Heart left ventricle (tissue), 16 donors: ENCODE results near the gene STXBP2. TPM values are rescaled to one million over a fixed set of nuclear protein-coding genes. Genes with fewer than 3 reads are reported as not detected.

Experiments
- ATAC-seq, 4 donors: fragments of 200-7000 bp; cut with Tn5 transposase; one replicate each; pipeline ENCODE4 v1.9.1; 2020 to 2022; ENCODE audit warnings: moderate library complexity in 4 of 4, mild to moderate bottlenecking in 3 of 4, moderate number of reproducible peaks in 1 of 4
- DNase-seq, 5 donors: peaks; one replicate each; pipeline ENCODE4 v3.0.0-alpha.2; 2020
- H3K27ac ChIP-seq, 12 donors: fragments of 200-600 bp; sonication (generic) in 4 of 12; one replicate each; pipeline versions ENCODE4 v1.5.0 to v1.8.0; 2016 to 2022; ENCODE audit warnings: mild to moderate bottlenecking in 2 of 12
- H3K27me3 ChIP-seq, 9 donors: fragments of 200-600 bp; sonication (generic) in 2 of 9; one replicate each; pipeline versions ENCODE4 v1.5.1 to v1.8.0; 2016 to 2022; ENCODE audit warnings: mild to moderate bottlenecking in 3 of 9
- H3K36me3 ChIP-seq, 9 donors: fragments of 200-600 bp; sonication (generic) in 2 of 9; one replicate each; pipeline versions ENCODE4 v1.5.0 to v1.8.0; 2018 to 2022; ENCODE audit warnings: mild to moderate bottlenecking in 2 of 9
- H3K4me1 ChIP-seq, 12 donors: fragments of 200-600 bp; sonication (generic) in 4 of 12; one replicate each; pipeline versions ENCODE4 v1.5.0 to v1.8.0; 2016 to 2022; ENCODE audit warnings: mild to moderate bottlenecking in 3 of 12
- H3K4me3 ChIP-seq, 12 donors: fragments of 200-600 bp; sonication (generic) in 4 of 12; one replicate each; pipeline versions ENCODE4 v1.5.0 to v1.8.0; 2017 to 2022; ENCODE audit warnings: mild to moderate bottlenecking in 9 of 12, moderate library complexity in 4 of 12
- H3K9me3 ChIP-seq, 12 donors: fragments of 200-600 bp; sonication (generic) in 4 of 12; one replicate each; pipeline versions ENCODE4 v1.5.0 to v1.8.0; 2016 to 2022; ENCODE audit warnings: mild to moderate bottlenecking in 1 of 12
- POLR2A ChIP-seq, 2 donors: fragments of 450-650 bp; IDR thresholded peaks; one replicate each; pipeline ENCODE4 v1.6.1; 2017; ENCODE audit warnings: antibody characterized with exemption in 2 of 2, mild to moderate bottlenecking in 2 of 2, moderate library complexity in 2 of 2
- WGBS, 4 donors: extraction: QIAGEN DNeasy Blood & Tissue Kit in 2 of 4; methylation state at CpG; one replicate each; pipeline versions ENCODE4 v1.1.5 to v1.1.7; 2013 to 2018; 5-methylcytosine and 5-hydroxymethylcytosine counted together
- intact Hi-C, 10 donors: fragments of 100-400 bp; cut with DNase I; formaldehyde crosslinking; loops; one replicate each; pipeline versions ENCODE4 v1.11.1 to v1.14.2; 2022
- long read RNA-seq, 3 donors: library from polyadenylated mRNA; unstranded; transcript quantifications; one replicate each; pipeline ENCODE4 v2.0.0, GENCODE V29; 2020 to 2021
- polyA plus RNA-seq, 2 donors: library from polyadenylated mRNA; stranded (reverse); fragments of 200-250 nt; gene quantifications; one replicate each; pipeline ENCODE4 v1.2.3, GENCODE V29; 2013
- total RNA-seq, 9 donors: library from RNA; depleted of rRNA in 2 of 9; stranded (reverse); fragments of >200 nt in 2 of 9; fragmentation: NEBNext Ultra II Directional in 3 of 9; extraction: Animal tissue kit (Norgen Biotek cat#: 25700) in 3 of 9; gene quantifications; one replicate each; pipeline versions ENCODE4 v1.1.0 to v1.2.4, GENCODE V29; 2016 to 2023
- TF ChIP-seq, protein P1 (sequence below), 12 donors: fragments of 200-600 bp; sonication (generic) in 4 of 12; IDR thresholded peaks; one replicate each; pipeline versions ENCODE4 v1.5.0 to v1.8.0; 2018 to 2022; ENCODE audit warnings: antibody characterized with exemption in 12 of 12, mild to moderate bottlenecking in 5 of 12
- donor health status: ischemic (EF 13 %, LVEDD 7.1; RV severe dilation, severe dysfunction).
- donor health status: healthy with polysubstance abuse.
- donor health status: DM: no; HTN: yes; CAD: no.
- donor health status: DM: no; HTN: no; CAD: no.
- donor health status: ischemic (EF 25% LVEDD 6.9; RV normal size, moderate dysfunction).
- donor health status: ischemic (EF 25% LVEDD 5.7; RV mildly dilated, moderate dysfunction).
- donor health status: healthy.
- donor health status: DM: yes; HTN: yes; CAD: no.
- donor health status: ischemic (EF 35%, LVEDD 5.7; RV mildly dilated, moderate dysfunction).
- donor health status: nonischemic (EF 11% LVEDD 7.7; RV severe dilation, severe dysfunction).
- donor health status: DM: yes; HTN: yes; CAD: no.
- donor health status: PGD.
- donor health status: ischemic (EF 29% LVEDD 5.4; RV normal size, mild dysfunction).
- donor health status: nonischemic (EF 23%, LVEDD 6.1; RV moderate dilation, normal function).

The STXBP2 gene
- 10 to 100 TPM in 2 of 9 donors, 1 to 10 TPM in 7; 1.2 to 46.7 (median 4.7) TPM for total RNA-seq
- polyA plus RNA-seq = 1 to 10 TPM; 4.2 to 6.7 TPM
- long read RNA-seq, donor 1, partial matches to known transcripts = 2 of 2 reads
- long read RNA-seq, donor 1, other reads (novel, unspliced or antisense) = 0 of 2 reads
- long read RNA-seq, donor 2, transcript STXBP2-201 (19 exons, 1,876 nt) = major isoform, 15 of 17 reads
- long read RNA-seq, donor 2, partial matches to known transcripts = 1 of 17 reads
- long read RNA-seq, donor 2, other reads (novel, unspliced or antisense) = 1 of 17 reads
- long read RNA-seq, donor 3, partial matches to known transcripts = 3 of 7 reads
- long read RNA-seq, donor 3, other reads (novel, unspliced or antisense) = 3 of 7 reads

DNA sequence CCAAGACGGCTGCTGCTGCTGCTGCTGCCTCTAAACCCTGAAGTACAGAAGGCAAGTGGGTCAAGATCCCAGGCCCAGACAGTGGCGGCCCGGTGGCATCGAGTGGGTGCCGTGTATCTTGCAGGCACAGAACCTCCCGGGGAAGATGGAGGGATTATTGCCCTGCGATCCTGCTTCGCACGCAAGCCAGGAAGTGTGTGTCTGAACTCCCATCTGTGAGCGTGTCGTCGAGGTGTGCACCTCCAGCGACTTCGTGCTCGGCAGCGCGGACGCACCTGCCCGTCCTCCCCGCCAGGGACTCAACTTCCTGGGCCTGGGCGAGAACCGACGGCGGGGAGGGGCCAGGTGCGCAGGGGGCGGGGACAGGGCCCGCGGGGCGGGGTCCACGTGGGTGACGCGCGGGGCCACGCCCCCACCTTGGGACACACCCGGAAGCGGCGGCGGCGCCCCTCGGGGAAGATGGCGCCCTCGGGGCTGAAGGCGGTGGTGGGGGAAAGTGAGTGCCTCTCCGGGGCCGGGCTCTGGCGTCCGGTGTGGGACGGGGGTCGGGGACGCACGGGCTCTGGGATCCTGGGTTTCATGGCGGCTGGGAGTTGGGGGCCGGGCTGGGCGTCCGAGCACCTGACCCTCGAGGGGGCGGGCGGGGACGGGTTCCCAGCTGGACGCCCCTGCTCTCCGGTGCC is at the start of gene STXBP2:
STXBP2 (plus strand) TSS at position 420 of the 683 bp plus-strand sequence; CDS start at position 460, 40 bp downstream.
- peak in 4 of 5 donors; percentile 3 to 87 (median 58) for DNase-seq
- WGBS, 4 donors = 2 to 17% (median 6%) methylated on average over 1 to 61 of the region's 61 CpGs
- Histone ChIP-seq H3K4me3 (peak within 1 kb of the TSS; percentile 9 to 75 (median 36)), H3K27ac (peak within 1 kb of the TSS in 6 of 12 donors; percentile 6 to 90 (median 28)), H3K27me3 (peaks cover 2 to 38% (median 17%) of the 10 kb centered on the region in 9 donors), H3K4me1 (peaks cover 0 to 27% (median 0%) of the 10 kb centered on the region in 12 donors), H3K36me3 (peaks cover 0 to 10% (median 0%) of the 10 kb centered on the region in 9 donors), H3K9me3 (no peaks in the 10 kb centered on the region)
- TF ChIP-seq, protein P1, sequence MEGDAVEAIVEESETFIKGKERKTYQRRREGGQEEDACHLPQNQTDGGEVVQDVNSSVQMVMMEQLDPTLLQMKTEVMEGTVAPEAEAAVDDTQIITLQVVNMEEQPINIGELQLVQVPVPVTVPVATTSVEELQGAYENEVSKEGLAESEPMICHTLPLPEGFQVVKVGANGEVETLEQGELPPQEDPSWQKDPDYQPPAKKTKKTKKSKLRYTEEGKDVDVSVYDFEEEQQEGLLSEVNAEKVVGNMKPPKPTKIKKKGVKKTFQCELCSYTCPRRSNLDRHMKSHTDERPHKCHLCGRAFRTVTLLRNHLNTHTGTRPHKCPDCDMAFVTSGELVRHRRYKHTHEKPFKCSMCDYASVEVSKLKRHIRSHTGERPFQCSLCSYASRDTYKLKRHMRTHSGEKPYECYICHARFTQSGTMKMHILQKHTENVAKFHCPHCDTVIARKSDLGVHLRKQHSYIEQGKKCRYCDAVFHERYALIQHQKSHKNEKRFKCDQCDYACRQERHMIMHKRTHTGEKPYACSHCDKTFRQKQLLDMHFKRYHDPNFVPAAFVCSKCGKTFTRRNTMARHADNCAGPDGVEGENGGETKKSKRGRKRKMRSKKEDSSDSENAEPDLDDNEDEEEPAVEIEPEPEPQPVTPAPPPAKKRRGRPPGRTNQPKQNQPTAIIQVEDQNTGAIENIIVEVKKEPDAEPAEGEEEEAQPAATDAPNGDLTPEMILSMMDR (IDR thresholded peaks at IDR 0.05) = no peak
- no peak for TF ChIP-seq POLR2A (IDR thresholded peaks at IDR 0.05)
- intact Hi-C loops = no loop called here
- peak in 3 of 4 donors; percentile 63 to 72 (median 66) for ATAC-seq

DNA sequence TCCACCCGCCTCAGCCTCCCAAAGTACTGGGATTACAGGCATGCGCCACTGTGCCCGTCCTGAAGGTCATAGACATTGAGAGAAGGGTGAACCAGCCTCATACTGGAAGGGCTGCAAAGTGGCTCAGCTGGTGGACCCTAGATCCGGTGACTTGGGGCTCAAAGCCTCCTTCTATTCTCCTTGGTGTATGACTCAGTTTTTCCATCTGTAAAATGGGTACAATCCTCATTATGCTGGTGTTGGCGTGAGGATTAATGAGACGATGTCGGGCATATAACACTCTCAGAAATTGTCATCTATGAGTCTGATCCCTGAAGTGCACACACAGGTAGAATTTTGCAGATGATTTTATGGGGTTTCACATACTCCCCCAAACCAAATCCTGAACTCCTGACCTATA is 47.1 kb upstream of the STXBP2 start:
- H3K4me1 ChIP-seq = no peaks in the 10 kb centered on the region
- TF ChIP-seq POLR2A (IDR thresholded peaks at IDR 0.05) = no peak
- TF ChIP-seq, protein P1 (IDR thresholded peaks at IDR 0.05) = no peak
- no peak for DNase-seq
- no peak for ATAC-seq
- H3K36me3 ChIP-seq = no peaks in the 10 kb centered on the region
- peaks cover 0 to 54% (median 20%) of the 10 kb centered on the region in 9 donors for H3K27me3 ChIP-seq
- H3K4me3 ChIP-seq = no peak overlapping the region
- no peak overlapping the region for H3K27ac ChIP-seq
- 88 to 95% (median 91%) methylated on average over 7 of the region's 7 CpGs for WGBS, 4 donors
- intact Hi-C loops = loop anchor here in 1 of 10 donors (10.0 kb wide), 1 partner anchor 195 kb away; no protein-coding TSS in a partner anchor
- H3K9me3 ChIP-seq = no peaks in the 10 kb centered on the region

DNA sequence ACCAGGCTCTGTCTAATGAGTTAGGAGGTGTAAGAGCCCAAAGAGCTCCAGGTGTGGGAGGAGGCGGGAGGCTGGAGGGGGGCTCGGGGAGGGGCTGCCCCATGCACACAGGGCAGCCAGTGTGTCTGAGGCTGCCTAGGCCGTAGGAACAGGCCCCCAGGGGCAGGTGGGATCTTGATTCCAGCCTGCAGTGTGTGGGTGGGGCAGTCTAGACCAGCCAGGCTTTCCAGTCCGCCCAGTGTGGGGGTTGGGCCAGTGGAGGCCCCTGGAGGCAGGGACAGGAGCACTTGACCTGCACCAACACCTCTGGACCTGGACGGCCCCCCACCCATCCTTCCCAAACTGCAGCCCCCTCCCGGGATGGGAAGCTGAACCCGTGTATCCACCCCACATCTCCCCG is 46.7 kb upstream of the STXBP2 start:
- 57 to 72% (median 61%) methylated on average over 4 to 8 of the region's 8 CpGs for WGBS, 4 donors
- DNase-seq (no peak), ATAC-seq (no peak)
- Histone ChIP-seq H3K36me3 (no peaks in the 10 kb centered on the region), H3K4me1 (no peaks in the 10 kb centered on the region), H3K27ac (no peak overlapping the region), H3K4me3 (no peak overlapping the region), H3K27me3 (peaks cover 0 to 59% (median 24%) of the 10 kb centered on the region in 9 donors), H3K9me3 (no peaks in the 10 kb centered on the region)
- intact Hi-C loops = no loop called here
- TF ChIP-seq POLR2A (IDR thresholded peaks at IDR 0.05) = no peak
- TF ChIP-seq, protein P1 (IDR thresholded peaks at IDR 0.05) = no peak
